HL-60 (cell line): ENCODE data around the gene SLC1A6.

Source experiments
- POLR2AphosphoS5 ChIP-seq: IDR thresholded peaks from 2 replicates; pipeline ENCODE4 v1.6.1; 2012; ENCODE audit warnings: low read depth
- TF ChIP-seq, protein P1 (sequence below): IDR thresholded peaks from one replicate; pipeline ENCODE4 v1.5.1; 2011; ENCODE audit warnings: low read length, control low read depth, inconsistent platforms; ENCODE audit not compliant: insufficient read depth

DNA sequence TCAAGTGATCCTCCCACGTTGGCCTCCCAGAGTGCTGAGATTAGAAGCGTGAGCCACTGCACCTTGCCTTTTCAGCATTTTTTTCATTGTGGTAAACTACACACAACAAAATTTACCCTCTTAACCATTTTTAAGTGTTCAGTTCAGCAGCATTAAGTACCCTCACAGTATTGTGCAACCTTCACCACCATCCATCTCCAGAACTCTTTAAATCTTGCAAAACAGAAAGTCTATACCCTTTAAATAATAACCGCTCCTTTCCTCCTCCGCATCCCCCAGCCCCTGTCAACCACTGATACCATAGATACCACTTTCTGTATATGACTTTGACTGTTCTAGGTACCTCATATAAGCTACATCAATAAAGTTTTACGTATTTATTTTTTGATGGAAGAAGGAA is 48.8 kb upstream of the SLC1A6 start:
- TF ChIP-seq, protein P1, sequence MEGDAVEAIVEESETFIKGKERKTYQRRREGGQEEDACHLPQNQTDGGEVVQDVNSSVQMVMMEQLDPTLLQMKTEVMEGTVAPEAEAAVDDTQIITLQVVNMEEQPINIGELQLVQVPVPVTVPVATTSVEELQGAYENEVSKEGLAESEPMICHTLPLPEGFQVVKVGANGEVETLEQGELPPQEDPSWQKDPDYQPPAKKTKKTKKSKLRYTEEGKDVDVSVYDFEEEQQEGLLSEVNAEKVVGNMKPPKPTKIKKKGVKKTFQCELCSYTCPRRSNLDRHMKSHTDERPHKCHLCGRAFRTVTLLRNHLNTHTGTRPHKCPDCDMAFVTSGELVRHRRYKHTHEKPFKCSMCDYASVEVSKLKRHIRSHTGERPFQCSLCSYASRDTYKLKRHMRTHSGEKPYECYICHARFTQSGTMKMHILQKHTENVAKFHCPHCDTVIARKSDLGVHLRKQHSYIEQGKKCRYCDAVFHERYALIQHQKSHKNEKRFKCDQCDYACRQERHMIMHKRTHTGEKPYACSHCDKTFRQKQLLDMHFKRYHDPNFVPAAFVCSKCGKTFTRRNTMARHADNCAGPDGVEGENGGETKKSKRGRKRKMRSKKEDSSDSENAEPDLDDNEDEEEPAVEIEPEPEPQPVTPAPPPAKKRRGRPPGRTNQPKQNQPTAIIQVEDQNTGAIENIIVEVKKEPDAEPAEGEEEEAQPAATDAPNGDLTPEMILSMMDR = no peak
- TF ChIP-seq POLR2AphosphoS5 = no peak
